ENCODE results near the gene GPR32.

The GPR32 gene

DNA sequence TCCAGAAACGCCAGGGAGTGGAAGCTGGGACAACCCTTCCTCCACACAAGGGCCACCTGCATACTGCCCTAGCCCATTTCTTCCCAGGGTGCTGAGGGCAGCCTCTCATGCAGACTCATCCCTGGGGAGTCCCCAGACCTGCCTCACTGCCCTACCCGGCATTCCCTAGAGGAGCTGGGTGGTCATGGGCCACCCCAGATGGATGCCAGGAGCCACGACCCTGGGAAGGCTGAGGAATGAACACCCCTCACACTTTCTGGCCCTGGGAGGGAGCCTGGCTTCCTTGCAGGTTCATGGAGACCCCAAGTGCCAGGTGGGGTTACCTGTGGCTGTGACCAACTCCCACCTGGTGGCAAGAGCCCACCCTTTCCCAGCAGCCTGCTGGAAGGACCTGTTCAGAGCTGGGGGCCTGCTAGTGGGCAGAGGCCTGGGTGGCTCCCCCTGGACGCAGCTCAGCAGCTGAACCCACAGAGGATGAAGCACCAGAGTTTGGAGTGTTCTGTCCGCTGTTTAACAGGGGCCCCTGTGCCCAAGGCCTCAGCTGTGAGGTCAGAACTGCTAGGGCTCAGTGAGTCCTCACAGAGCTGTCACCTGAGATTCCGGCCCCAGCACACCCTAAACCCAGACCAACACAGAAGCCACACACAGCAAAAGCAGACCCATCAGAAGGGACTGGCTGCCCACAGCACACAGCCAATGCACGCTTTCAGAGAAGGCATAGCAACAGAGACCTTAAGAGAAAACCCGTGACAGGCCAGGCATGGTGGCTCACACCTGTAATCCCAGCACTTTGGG is 26.6 kb downstream of the GPR32 start:
- Histone ChIP-seq H4K5ac (ENCODE audit: low read length) (no peak overlapping the region), H3K9ac (ENCODE audit: low read length) (no peak overlapping the region), H3K4ac (ENCODE audit: low read depth, low read length) (no peak overlapping the region), H2BK120ac (ENCODE audit: low read depth, low read length) (no peak overlapping the region), H3K27me3 (ENCODE audit: insufficient read depth, low read length, poor library complexity) (no peaks in the 10 kb centered on the region), H3K79me2 (ENCODE audit: control insufficient read depth, insufficient read depth, low read length) (peaks cover 20% of the 10 kb centered on the region), H3K4me2 (ENCODE audit: low read length) (no peak overlapping the region), H3K56ac (ENCODE audit: low read length) (no peak overlapping the region), H3K79me1 (ENCODE audit: low read length) (peaks cover 6% of the 10 kb centered on the region), H3K18ac (ENCODE audit: low read length) (no peak overlapping the region), H3K4me3 (ENCODE audit: low read length) (no peak overlapping the region), H3K36me3 (ENCODE audit: control insufficient read depth, insufficient read depth, low read length) (peaks cover 29% of the 10 kb centered on the region), H3K27ac (ENCODE audit: low read depth, low read length) (no peak overlapping the region), H4K8ac (ENCODE audit: low read depth, low read length) (no peak overlapping the region), H3K23ac (ENCODE audit: low read length) (no peak overlapping the region), H2AK5ac (ENCODE audit: low read length) (no peak overlapping the region), H3K4me1 (ENCODE audit: control insufficient read depth, low read depth, low read length) (no peaks in the 10 kb centered on the region), H2BK15ac (replicated peaks; ENCODE audit: low read depth) (no peak overlapping the region), H2BK5ac (ENCODE audit: low read length) (no peak overlapping the region)
- WGBS (ENCODE audit: extremely low coverage, insufficient coverage, low lambda C conversion rate), result no CpG with 5 or more reads among the region's 8 CpGs
- DNase-seq, result no peak

GRCh38 chr19:50797429-50797780 is 27.1 kb downstream of the GPR32 start:
- H3K4me3 ChIP-seq (ENCODE audit: low read length), result no peak overlapping the region
- no peak overlapping the region for H3K23ac ChIP-seq (ENCODE audit: low read length)
- no peaks in the 10 kb centered on the region for H3K4me1 ChIP-seq (ENCODE audit: control insufficient read depth, low read depth, low read length)
- H3K9ac ChIP-seq (ENCODE audit: low read length), result no peak overlapping the region
- WGBS (ENCODE audit: extremely low coverage, insufficient coverage, low lambda C conversion rate), result no CpG with 5 or more reads among the region's 7 CpGs
- no peak overlapping the region for H3K4me2 ChIP-seq (ENCODE audit: low read length)
- H3K27me3 ChIP-seq (ENCODE audit: insufficient read depth, low read length, poor library complexity), result no peaks in the 10 kb centered on the region
- H3K36me3 ChIP-seq (ENCODE audit: control insufficient read depth, insufficient read depth, low read length), result peaks cover 31% of the 10 kb centered on the region
- H2BK15ac ChIP-seq (replicated peaks; ENCODE audit: low read depth), result no peak overlapping the region
- no peak overlapping the region for H3K27ac ChIP-seq (ENCODE audit: low read depth, low read length)
- no peak overlapping the region for H3K4ac ChIP-seq (ENCODE audit: low read depth, low read length)
- H4K5ac ChIP-seq (ENCODE audit: low read length), result no peak overlapping the region
- DNase-seq, result no peak
- H4K8ac ChIP-seq (ENCODE audit: low read depth, low read length), result no peak overlapping the region
- H3K18ac ChIP-seq (ENCODE audit: low read length), result no peak overlapping the region
- no peak overlapping the region for H2BK120ac ChIP-seq (ENCODE audit: low read depth, low read length)
- H3K79me1 ChIP-seq (ENCODE audit: low read length), result peaks cover 8% of the 10 kb centered on the region
- H2AK5ac ChIP-seq (ENCODE audit: low read length), result no peak overlapping the region
- peaks cover 26% of the 10 kb centered on the region for H3K79me2 ChIP-seq (ENCODE audit: control insufficient read depth, insufficient read depth, low read length)
- no peak overlapping the region for H2BK5ac ChIP-seq (ENCODE audit: low read length)
- no peak overlapping the region for H3K56ac ChIP-seq (ENCODE audit: low read length)

DNA sequence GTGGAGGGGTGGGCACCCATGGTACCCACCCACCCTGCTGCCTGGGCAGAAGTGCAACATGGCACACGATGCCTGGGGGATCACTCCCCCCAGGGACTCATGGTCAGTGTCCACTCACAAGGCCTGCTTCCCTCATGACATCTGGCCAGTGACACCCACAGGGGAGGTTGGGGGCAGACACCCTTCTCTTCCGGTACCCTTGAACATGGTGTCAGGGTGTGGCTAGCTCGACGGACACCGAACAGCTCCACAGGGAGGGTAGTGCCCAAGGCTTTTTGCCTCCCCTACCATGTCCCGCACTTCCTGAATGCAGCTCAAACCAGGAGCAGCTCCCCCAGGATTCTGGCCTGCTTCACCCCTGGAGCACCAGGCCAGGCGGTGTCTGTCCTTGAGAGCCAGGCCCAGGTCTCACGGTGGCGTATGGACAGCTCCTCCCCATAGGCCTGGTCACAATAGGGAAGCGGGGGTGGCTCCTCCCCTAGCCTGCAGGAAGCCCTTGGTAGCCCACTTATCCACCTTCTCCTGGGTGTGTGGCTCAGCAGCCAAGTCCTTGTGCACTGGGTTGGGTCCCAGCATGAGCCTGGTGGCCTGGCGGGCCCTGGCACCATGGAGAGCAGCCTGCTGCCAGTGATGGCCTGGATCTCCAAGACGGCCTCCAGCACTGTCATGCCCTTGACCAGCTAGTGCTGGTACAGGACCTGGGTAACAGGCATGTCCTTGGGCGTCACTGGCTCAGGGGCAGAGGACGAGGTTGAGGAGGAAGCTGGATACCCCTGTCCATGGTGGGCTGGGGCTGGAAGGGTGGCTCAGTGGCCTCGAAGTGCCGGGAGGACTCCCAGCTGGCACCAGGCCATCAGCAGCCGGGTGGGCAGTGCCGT is 27.8 kb downstream of the GPR32 start:
- H3K18ac ChIP-seq (ENCODE audit: low read length), result no peak overlapping the region
- H3K23ac ChIP-seq (ENCODE audit: low read length), result no peak overlapping the region
- no peaks in the 10 kb centered on the region for H3K27me3 ChIP-seq (ENCODE audit: insufficient read depth, low read length, poor library complexity)
- H3K79me1 ChIP-seq (ENCODE audit: low read length), result peaks cover 8% of the 10 kb centered on the region
- DNase-seq, result peak; percentile 38
- no peak overlapping the region for H2BK5ac ChIP-seq (ENCODE audit: low read length)
- H3K4me2 ChIP-seq (ENCODE audit: low read length), result no peak overlapping the region
- H3K56ac ChIP-seq (ENCODE audit: low read length), result no peak overlapping the region
- H2AK5ac ChIP-seq (ENCODE audit: low read length), result no peak overlapping the region
- no peak overlapping the region for H3K4me3 ChIP-seq (ENCODE audit: low read length)
- peaks cover 31% of the 10 kb centered on the region for H3K36me3 ChIP-seq (ENCODE audit: control insufficient read depth, insufficient read depth, low read length)
- no peak overlapping the region for H2BK15ac ChIP-seq (replicated peaks; ENCODE audit: low read depth)
- no peak overlapping the region for H3K4ac ChIP-seq (ENCODE audit: low read depth, low read length)
- no CpG with 5 or more reads among the region's 18 CpGs for WGBS (ENCODE audit: extremely low coverage, insufficient coverage, low lambda C conversion rate)
- no peak overlapping the region for H4K5ac ChIP-seq (ENCODE audit: low read length)
- H3K9ac ChIP-seq (ENCODE audit: low read length), result no peak overlapping the region
- no peaks in the 10 kb centered on the region for H3K4me1 ChIP-seq (ENCODE audit: control insufficient read depth, low read depth, low read length)
- H2BK120ac ChIP-seq (ENCODE audit: low read depth, low read length), result no peak overlapping the region
- H4K8ac ChIP-seq (ENCODE audit: low read depth, low read length), result no peak overlapping the region
- no peak overlapping the region for H3K27ac ChIP-seq (ENCODE audit: low read depth, low read length)
- peaks cover 32% of the 10 kb centered on the region for H3K79me2 ChIP-seq (ENCODE audit: control insufficient read depth, insufficient read depth, low read length)

DNA sequence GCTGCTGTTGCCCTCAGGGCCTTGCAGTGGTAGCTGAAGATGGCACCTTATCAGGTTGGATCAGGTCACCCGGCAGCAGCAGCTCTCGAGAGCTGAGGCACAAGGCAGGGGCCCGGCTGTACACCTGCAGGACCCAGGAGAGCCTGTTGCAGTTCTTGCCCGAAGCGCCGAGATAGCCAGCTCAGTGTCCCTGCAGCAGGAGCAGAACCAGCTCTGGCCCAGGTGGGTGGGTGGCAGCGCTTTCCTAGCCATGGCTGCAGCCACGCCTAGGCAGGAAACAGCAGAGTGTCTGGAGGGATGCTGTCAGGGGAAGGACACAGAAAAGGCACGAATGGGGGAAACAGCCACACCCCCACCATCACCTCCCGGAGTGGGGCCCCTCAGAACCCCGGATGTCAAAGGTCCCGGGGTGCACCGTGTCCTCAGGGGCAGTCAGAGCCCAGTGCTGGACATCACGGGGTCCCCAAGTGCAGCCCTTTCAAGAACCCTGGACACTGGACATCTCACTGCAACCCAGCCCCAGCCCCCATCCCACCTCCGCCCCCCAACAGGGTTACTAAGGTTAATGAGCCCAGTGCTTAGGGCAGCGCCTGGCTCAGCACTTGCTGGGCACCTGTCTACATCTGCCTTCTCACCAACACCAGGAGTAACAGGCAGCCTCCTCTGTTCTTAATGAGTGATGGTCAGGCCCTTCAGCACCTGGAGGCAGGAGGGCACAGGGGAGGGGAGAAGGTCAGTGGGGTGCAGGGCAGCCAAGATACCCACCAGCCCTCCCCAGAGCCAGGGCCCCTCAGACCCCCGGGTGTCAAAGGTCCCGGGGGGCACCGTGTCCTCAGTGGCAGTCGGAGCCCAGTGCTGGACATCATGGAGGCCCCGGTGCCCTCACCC is 28.6 kb downstream of the GPR32 start:
- Histone ChIP-seq H3K4me2 (ENCODE audit: low read length) (no peak overlapping the region), H3K56ac (ENCODE audit: low read length) (no peak overlapping the region), H2BK5ac (ENCODE audit: low read length) (no peak overlapping the region), H3K18ac (ENCODE audit: low read length) (no peak overlapping the region), H3K36me3 (ENCODE audit: control insufficient read depth, insufficient read depth, low read length) (peaks cover 31% of the 10 kb centered on the region), H3K23ac (ENCODE audit: low read length) (peak overlapping the region; percentile 45), H3K4me3 (ENCODE audit: low read length) (no peak overlapping the region), H3K79me2 (ENCODE audit: control insufficient read depth, insufficient read depth, low read length) (peaks cover 41% of the 10 kb centered on the region), H2BK120ac (ENCODE audit: low read depth, low read length) (no peak overlapping the region), H2AK5ac (ENCODE audit: low read length) (no peak overlapping the region), H3K4ac (ENCODE audit: low read depth, low read length) (no peak overlapping the region), H3K27me3 (ENCODE audit: insufficient read depth, low read length, poor library complexity) (no peaks in the 10 kb centered on the region), H4K5ac (ENCODE audit: low read length) (no peak overlapping the region), H3K79me1 (ENCODE audit: low read length) (peaks cover 8% of the 10 kb centered on the region), H4K8ac (ENCODE audit: low read depth, low read length) (no peak overlapping the region), H3K27ac (ENCODE audit: low read depth, low read length) (no peak overlapping the region), H3K4me1 (ENCODE audit: control insufficient read depth, low read depth, low read length) (no peaks in the 10 kb centered on the region), H3K9ac (ENCODE audit: low read length) (no peak overlapping the region), H2BK15ac (replicated peaks; ENCODE audit: low read depth) (no peak overlapping the region)
- no peak for DNase-seq
- WGBS (ENCODE audit: extremely low coverage, insufficient coverage, low lambda C conversion rate), result no CpG with 5 or more reads among the region's 21 CpGs

DNA sequence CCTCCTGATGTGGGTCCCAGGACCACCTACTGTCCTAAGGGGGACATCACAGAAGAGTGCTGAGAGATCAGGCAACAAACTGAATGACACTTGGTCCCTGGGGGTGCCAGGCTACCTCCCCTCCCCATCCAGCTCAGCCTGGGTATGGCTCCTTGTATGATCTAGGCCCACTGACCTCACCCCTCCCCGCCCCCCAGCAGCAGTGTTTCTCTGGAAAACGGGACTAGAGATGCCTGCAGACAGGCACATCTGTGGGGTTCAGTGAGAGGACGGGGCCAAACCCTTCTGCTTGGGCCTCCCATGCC is 29.2 kb downstream of the GPR32 start:
- no peaks in the 10 kb centered on the region for H3K27me3 ChIP-seq (ENCODE audit: insufficient read depth, low read length, poor library complexity)
- H4K5ac ChIP-seq (ENCODE audit: low read length), result no peak overlapping the region
- DNase-seq, result no peak
- no peaks in the 10 kb centered on the region for H3K4me1 ChIP-seq (ENCODE audit: control insufficient read depth, low read depth, low read length)
- H3K4me3 ChIP-seq (ENCODE audit: low read length), result no peak overlapping the region
- H3K23ac ChIP-seq (ENCODE audit: low read length), result peak overlapping the region; percentile 45
- peaks cover 45% of the 10 kb centered on the region for H3K79me2 ChIP-seq (ENCODE audit: control insufficient read depth, insufficient read depth, low read length)
- no peak overlapping the region for H2BK15ac ChIP-seq (replicated peaks; ENCODE audit: low read depth)
- H3K36me3 ChIP-seq (ENCODE audit: control insufficient read depth, insufficient read depth, low read length), result peaks cover 31% of the 10 kb centered on the region
- H3K79me1 ChIP-seq (ENCODE audit: low read length), result peaks cover 8% of the 10 kb centered on the region
- H4K8ac ChIP-seq (ENCODE audit: low read depth, low read length), result no peak overlapping the region
- H2BK120ac ChIP-seq (ENCODE audit: low read depth, low read length), result no peak overlapping the region
- H3K9ac ChIP-seq (ENCODE audit: low read length), result no peak overlapping the region
- no peak overlapping the region for H2BK5ac ChIP-seq (ENCODE audit: low read length)
- WGBS (ENCODE audit: extremely low coverage, insufficient coverage, low lambda C conversion rate), result no CpG with 5 or more reads among the region's 3 CpGs
- no peak overlapping the region for H3K18ac ChIP-seq (ENCODE audit: low read length)
- no peak overlapping the region for H3K4me2 ChIP-seq (ENCODE audit: low read length)
- no peak overlapping the region for H3K56ac ChIP-seq (ENCODE audit: low read length)
- no peak overlapping the region for H3K4ac ChIP-seq (ENCODE audit: low read depth, low read length)
- no peak overlapping the region for H2AK5ac ChIP-seq (ENCODE audit: low read length)
- H3K27ac ChIP-seq (ENCODE audit: low read depth, low read length), result no peak overlapping the region

All from mesendoderm (in vitro differentiated cells).